Testis (tissue), 2 donors: ENCODE measurements around the gene FAM3C.

Source experiments
- POLR2A ChIP-seq: fragments of 450-650 bp; IDR thresholded peaks from one replicate; pipeline ENCODE4 v1.6.1; 2017; ENCODE audit warnings: antibody characterized with exemption, mild to moderate bottlenecking, moderate library complexity
- TF ChIP-seq, protein P1 (sequence below), 3 experiments: fragments of 450-650 bp in 2 of 3; fragments of 200-600 bp in 1 of 3; sonication (generic) in 1 of 3; IDR thresholded peaks; one replicate each; pipeline ENCODE4 v1.5.1; 2016 to 2019; ENCODE audit warnings: antibody characterized with exemption in 3 of 3, mild to moderate bottlenecking in 2 of 3, moderate library complexity in 1 of 3

DNA sequence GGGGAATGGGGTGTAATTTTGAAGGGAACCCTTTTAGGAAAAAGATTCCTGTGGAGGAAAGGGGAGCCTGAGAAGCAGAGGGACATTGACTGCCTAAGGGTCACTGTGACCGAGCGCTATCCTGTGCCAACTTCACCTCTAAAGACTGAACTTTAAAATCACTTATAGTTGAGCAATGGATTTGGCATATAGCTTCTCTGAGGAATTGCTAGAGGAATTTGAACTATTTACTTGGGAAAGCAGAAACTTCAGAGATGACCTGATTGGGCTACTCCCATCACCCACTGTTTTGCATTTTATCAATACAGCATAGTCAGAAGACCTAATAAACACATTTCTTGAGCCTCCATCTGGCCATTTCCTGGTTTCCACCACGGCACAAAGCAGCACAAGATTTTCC lies 91.0 kb downstream of the FAM3C start:
- no peak for TF ChIP-seq POLR2A
- TF ChIP-seq, protein P1, sequence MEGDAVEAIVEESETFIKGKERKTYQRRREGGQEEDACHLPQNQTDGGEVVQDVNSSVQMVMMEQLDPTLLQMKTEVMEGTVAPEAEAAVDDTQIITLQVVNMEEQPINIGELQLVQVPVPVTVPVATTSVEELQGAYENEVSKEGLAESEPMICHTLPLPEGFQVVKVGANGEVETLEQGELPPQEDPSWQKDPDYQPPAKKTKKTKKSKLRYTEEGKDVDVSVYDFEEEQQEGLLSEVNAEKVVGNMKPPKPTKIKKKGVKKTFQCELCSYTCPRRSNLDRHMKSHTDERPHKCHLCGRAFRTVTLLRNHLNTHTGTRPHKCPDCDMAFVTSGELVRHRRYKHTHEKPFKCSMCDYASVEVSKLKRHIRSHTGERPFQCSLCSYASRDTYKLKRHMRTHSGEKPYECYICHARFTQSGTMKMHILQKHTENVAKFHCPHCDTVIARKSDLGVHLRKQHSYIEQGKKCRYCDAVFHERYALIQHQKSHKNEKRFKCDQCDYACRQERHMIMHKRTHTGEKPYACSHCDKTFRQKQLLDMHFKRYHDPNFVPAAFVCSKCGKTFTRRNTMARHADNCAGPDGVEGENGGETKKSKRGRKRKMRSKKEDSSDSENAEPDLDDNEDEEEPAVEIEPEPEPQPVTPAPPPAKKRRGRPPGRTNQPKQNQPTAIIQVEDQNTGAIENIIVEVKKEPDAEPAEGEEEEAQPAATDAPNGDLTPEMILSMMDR (IDR thresholded peaks at IDR 0.05) = no peak
